Stimulated activated CD8-positive, alpha-beta memory T cell treated with anti-CD3 and anti-CD28 coated beads, Interleukin-15, amount 100 ng/mL, for 1 hour (primary cell): Measurements from ENCODE around the gene BACE2.

Source experiments
- DNase-seq: peaks from one replicate; pipeline ENCODE4 v3.0.0-alpha.2; 2020; ENCODE audit warnings: low read depth

BACE2 gene

GRCh38 chr21:41148798-41149197 lies 19.2 kb upstream of the BACE2 start:
- DNase-seq, result no peak

- no peak for DNase-seq
Observed at GRCh38 chr21:41149199-41149598, 18.8 kb upstream of the BACE2 start.

GRCh38 chr21:41152147-41152546 lies 15.8 kb upstream of the BACE2 start:
- no peak for DNase-seq

GRCh38 chr21:41153443-41153842 lies 14.5 kb upstream of the BACE2 start:
- DNase-seq, result no peak

- no peak for DNase-seq
Observed at GRCh38 chr21:41156142-41156541, 11.8 kb upstream of the BACE2 start.

- no peak for DNase-seq
Observed at GRCh38 chr21:41158026-41158425, 9.9 kb upstream of the BACE2 start.

GRCh38 chr21:41160036-41160435 lies 7.9 kb upstream of the BACE2 start:
- DNase-seq, result no peak

- no peak for DNase-seq
Observed at GRCh38 chr21:41161428-41161827, 6.5 kb upstream of the BACE2 start.

GRCh38 chr21:41162096-41162495 lies 5.9 kb upstream of the BACE2 start:
- DNase-seq, result no peak

- DNase-seq, result no peak
Observed at GRCh38 chr21:41163091-41163490, 4.9 kb upstream of the BACE2 start.

GRCh38 chr21:41164052-41164451 lies 3.9 kb upstream of the BACE2 start:
- no peak for DNase-seq

- DNase-seq, result no peak
Observed at GRCh38 chr21:41164981-41165655, 2.8 kb upstream of the BACE2 start.

GRCh38 chr21:41166884-41167283 lies 1.1 kb upstream of the BACE2 start:
- DNase-seq, result no peak

- DNase-seq, result no peak
Observed at GRCh38 chr21:41168391-41169257, 664 bp downstream of the BACE2 start.

- DNase-seq, result no peak
Observed at GRCh38 chr21:41169258-41169576, 1.3 kb downstream of the BACE2 start.

GRCh38 chr21:41169701-41170100 lies 1.7 kb downstream of the BACE2 start:
- no peak for DNase-seq

GRCh38 chr21:41170442-41170841 lies 2.5 kb downstream of the BACE2 start:
- no peak for DNase-seq

- no peak for DNase-seq
Observed at GRCh38 chr21:41170859-41171609, 3.1 kb downstream of the BACE2 start.

- no peak for DNase-seq
Observed at GRCh38 chr21:41175080-41175479, 7.1 kb downstream of the BACE2 start.

GRCh38 chr21:41176846-41177245 lies 8.9 kb downstream of the BACE2 start:
- no peak for DNase-seq

- no peak for DNase-seq
Observed at GRCh38 chr21:41180752-41181151, 12.8 kb downstream of the BACE2 start.

GRCh38 chr21:41182547-41182946 lies 14.6 kb downstream of the BACE2 start:
- DNase-seq, result no peak

GRCh38 chr21:41183575-41183974 lies 15.6 kb downstream of the BACE2 start:
- DNase-seq, result no peak
